ENCODE results near the gene PEAK3.
A peak's percentile ranks its signal among the peaks of the same experiment; 100 is the strongest.

Gene PEAK3

GRCh38 chr19:2229103-2230032 is 52.6 kb downstream of the PEAK3 start:
- Histone ChIP-seq H3K9me3 (ENCODE audit: low read length) (no peaks in the 10 kb centered on the region), H3K27ac (ENCODE audit: low read depth, low read length, poor library complexity, severe bottlenecking) (peak overlapping the region; percentile 92), H3K79me2 (ENCODE audit: insufficient read depth, low read length) (no peaks in the 10 kb centered on the region), H3F3A (ENCODE audit: insufficient read depth, low read length) (no peaks in the 10 kb centered on the region), H3K4me2 (ENCODE audit: low read length) (peak overlapping the region; percentile 87; the same call in 1 of the 2 replicates), H3K9me2 (ENCODE audit: low read depth, low read length) (no peaks in the 10 kb centered on the region), H3K27me3 (ENCODE audit: insufficient read depth, low read length) (no peaks in the 10 kb centered on the region), H3K4me1 (ENCODE audit: insufficient read depth, low read length, severe bottlenecking) (peaks cover 68% of the 10 kb centered on the region), H2AFZ (ENCODE audit: low read length) (no peak overlapping the region), H4K20me1 (ENCODE audit: insufficient read depth, low read length) (no peaks in the 10 kb centered on the region), H3K4me3 (ENCODE audit: low read depth, low read length, poor library complexity, severe bottlenecking) (peak overlapping the region; percentile 57), H3K9ac (ENCODE audit: low read length) (peak overlapping the region; percentile 86; the same call in 1 of the 2 replicates), H3K36me3 (ENCODE audit: insufficient read depth, low read length) (peaks cover 61% of the 10 kb centered on the region)
- TF ChIP-seq CTCF (IDR thresholded peaks at IDR 0.05; ENCODE audit: low read length) (no peak), EZH2 (IDR thresholded peaks at IDR 0.05; ENCODE audit: borderline replicate concordance, low read length) (no peak)

GRCh38 chr19:2228157-2229030 is 53.6 kb downstream of the PEAK3 start:
- Histone ChIP-seq H4K20me1 (ENCODE audit: insufficient read depth, low read length) (no peaks in the 10 kb centered on the region), H3K27ac (ENCODE audit: low read depth, low read length, poor library complexity, severe bottlenecking) (peak overlapping the region; percentile 92), H3K36me3 (ENCODE audit: insufficient read depth, low read length) (peaks cover 57% of the 10 kb centered on the region), H3K9me2 (ENCODE audit: low read depth, low read length) (no peaks in the 10 kb centered on the region), H3K9me3 (ENCODE audit: low read length) (no peaks in the 10 kb centered on the region), H3F3A (ENCODE audit: insufficient read depth, low read length) (no peaks in the 10 kb centered on the region), H2AFZ (ENCODE audit: low read length) (no peak overlapping the region), H3K79me2 (ENCODE audit: insufficient read depth, low read length) (no peaks in the 10 kb centered on the region), H3K4me3 (ENCODE audit: low read depth, low read length, poor library complexity, severe bottlenecking) (peak overlapping the region; percentile 57), H3K27me3 (ENCODE audit: insufficient read depth, low read length) (no peaks in the 10 kb centered on the region), H3K4me2 (ENCODE audit: low read length) (peak overlapping the region; percentile 87), H3K9ac (ENCODE audit: low read length) (peak overlapping the region; percentile 86), H3K4me1 (ENCODE audit: insufficient read depth, low read length, severe bottlenecking) (peaks cover 66% of the 10 kb centered on the region)
- no peak for TF ChIP-seq CTCF (IDR thresholded peaks at IDR 0.05; ENCODE audit: low read length)
- no peak for TF ChIP-seq EZH2 (IDR thresholded peaks at IDR 0.05; ENCODE audit: borderline replicate concordance, low read length)

- Histone ChIP-seq H3K9me2 (ENCODE audit: low read depth, low read length) (no peaks in the 10 kb centered on the region), H3K27me3 (ENCODE audit: insufficient read depth, low read length) (no peaks in the 10 kb centered on the region), H3K9me3 (ENCODE audit: low read length) (no peaks in the 10 kb centered on the region), H3K79me2 (ENCODE audit: insufficient read depth, low read length) (no peaks in the 10 kb centered on the region), H3K9ac (ENCODE audit: low read length) (peak overlapping the region; percentile 86), H4K20me1 (ENCODE audit: insufficient read depth, low read length) (no peaks in the 10 kb centered on the region), H2AFZ (ENCODE audit: low read length) (no peak overlapping the region), H3K4me2 (ENCODE audit: low read length) (peak overlapping the region; percentile 87), H3K4me1 (ENCODE audit: insufficient read depth, low read length, severe bottlenecking) (peaks cover 65% of the 10 kb centered on the region), H3K4me3 (ENCODE audit: low read depth, low read length, poor library complexity, severe bottlenecking) (peak overlapping the region; percentile 57), H3K36me3 (ENCODE audit: insufficient read depth, low read length) (peaks cover 49% of the 10 kb centered on the region), H3K27ac (ENCODE audit: low read depth, low read length, poor library complexity, severe bottlenecking) (peak overlapping the region; percentile 92), H3F3A (ENCODE audit: insufficient read depth, low read length) (no peaks in the 10 kb centered on the region)
- TF ChIP-seq EZH2 (IDR thresholded peaks at IDR 0.05; ENCODE audit: borderline replicate concordance, low read length) (no peak), CTCF (IDR thresholded peaks at IDR 0.05; ENCODE audit: low read length) (no peak; the same call in 1 of the 2 replicates)
These were observed 54.4 kb downstream of the PEAK3 start for GRCh38 chr19:2227415-2228156.

All from OCI-LY1 (cell line).